Heart right ventricle (tissue), 16 donors: Measurements from ENCODE around the gene PACS2. TPM values are rescaled to one million over a fixed set of nuclear protein-coding genes. Genes with fewer than 3 reads are reported as not detected.
A peak's percentile ranks its signal among the peaks of the same experiment; 100 is the strongest.

Source experiments
- ATAC-seq, 8 donors: fragments of 200-7000 bp; cut with Tn5 transposase; one replicate each; pipeline ENCODE4 v1.9.1; 2020; ENCODE audit warnings: mild to moderate bottlenecking in 8 of 8, moderate library complexity in 8 of 8, moderate number of reproducible peaks in 1 of 8
- DNase-seq, 2 donors: peaks; one replicate each; pipeline ENCODE4 v3.0.0-alpha.2; 2020
- H3K27ac ChIP-seq, 10 donors: fragments of 200-600 bp; sonication (generic) in 2 of 10; one replicate each; pipeline versions ENCODE4 v1.5.0 to v1.8.0; 2020 to 2022; ENCODE audit warnings: mild to moderate bottlenecking in 3 of 10
- H3K27me3 ChIP-seq, 7 donors: fragments of 200-600 bp; one replicate each; pipeline ENCODE4 v1.8.0; 2021 to 2022; ENCODE audit warnings: mild to moderate bottlenecking in 2 of 7
- H3K36me3 ChIP-seq, 9 donors: fragments of 200-600 bp; sonication (generic) in 1 of 9; one replicate each; pipeline versions ENCODE4 v1.5.0 to v1.8.0; 2020 to 2022; ENCODE audit warnings: mild to moderate bottlenecking in 2 of 9
- H3K4me1 ChIP-seq, 9 donors: fragments of 200-600 bp; sonication (generic) in 1 of 9; one replicate each; pipeline versions ENCODE4 v1.5.0 to v1.8.0; 2020 to 2022; ENCODE audit warnings: mild to moderate bottlenecking in 4 of 9
- H3K4me3 ChIP-seq, 10 donors: fragments of 200-600 bp; sonication (generic) in 2 of 10; one replicate each; pipeline versions ENCODE4 v1.5.0 to v1.8.0; 2020 to 2022; ENCODE audit warnings: mild to moderate bottlenecking in 7 of 10, moderate library complexity in 2 of 10
- H3K9me3 ChIP-seq, 11 donors: fragments of 200-600 bp in 10 of 11; sonication (generic) in 2 of 11; one replicate each; pipeline versions ENCODE4 v1.5.0 to v1.8.0; 2013 to 2022; ENCODE audit warnings: mild to moderate bottlenecking in 2 of 11, control low read depth in 1 of 11, moderate library complexity in 1 of 11
- WGBS, 2 donors: extraction: QIAGEN DNeasy Blood & Tissue Kit; methylation state at CpG; one replicate each; pipeline ENCODE4 v1.1.7; 2013; ENCODE audit warnings: inconsistent platforms in 1 of 2; 5-methylcytosine and 5-hydroxymethylcytosine counted together
- intact Hi-C, 10 donors: fragments of 100-400 bp; cut with DNase I; formaldehyde crosslinking; loops; one replicate each; pipeline versions ENCODE4 v1.11.1 to v1.14.2; 2022
- polyA plus RNA-seq, 2 donors: library from polyadenylated mRNA; stranded (reverse); fragments of 200-250 nt; gene quantifications; one replicate each; pipeline ENCODE4 v1.2.3, GENCODE V29; 2013
- total RNA-seq, 10 donors: library from RNA; stranded (reverse); fragmentation: NEBNext Ultra II Directional in 3 of 10; extraction: Animal tissue kit (Norgen Biotek cat#: 25700) in 3 of 10; gene quantifications; one replicate each; pipeline versions ENCODE4 v1.2.1 to v1.2.4, GENCODE V29; 2021 to 2023
- TF ChIP-seq, protein P1 (sequence below), 9 donors: fragments of 200-600 bp; sonication (generic) in 2 of 9; IDR thresholded peaks; one replicate each; pipeline versions ENCODE4 v1.5.0 to v1.8.0; 2021 to 2022; ENCODE audit warnings: antibody characterized with exemption in 9 of 9, mild to moderate bottlenecking in 5 of 9, moderate library complexity in 1 of 9
- donor health status: Arrhythmogenic right ventricular cardiomyopathy.
- donor health status: ischemic (EF 13 %, LVEDD 7.1; RV severe dilation, severe dysfunction).
- donor health status: healthy with polysubstance abuse.
- donor health status: DM: no; HTN: yes; CAD: no.
- donor health status: DM: no; HTN: no; CAD: no.
- donor health status: ischemic (EF 25% LVEDD 6.9; RV normal size, moderate dysfunction).
- donor health status: ischemic (EF 25% LVEDD 5.7; RV mildly dilated, moderate dysfunction).
- donor health status: healthy.
- donor health status: DM: yes; HTN: yes; CAD: no.
- donor health status: Ischemic cardiomyopathy.
- donor health status: ischemic (EF 35%, LVEDD 5.7; RV mildly dilated, moderate dysfunction).
- donor health status: nonischemic (EF 11% LVEDD 7.7; RV severe dilation, severe dysfunction).
- donor health status: DM: yes; HTN: yes; CAD: no.
- donor health status: PGD.
- donor health status: ischemic (EF 29% LVEDD 5.4; RV normal size, mild dysfunction).
- donor health status: nonischemic (EF 23%, LVEDD 6.1; RV moderate dilation, normal function).

PACS2 gene
- total and polyA plus RNA-seq, 12 donors, result 41.8 to 123 (median 54.6) TPM

DNA sequence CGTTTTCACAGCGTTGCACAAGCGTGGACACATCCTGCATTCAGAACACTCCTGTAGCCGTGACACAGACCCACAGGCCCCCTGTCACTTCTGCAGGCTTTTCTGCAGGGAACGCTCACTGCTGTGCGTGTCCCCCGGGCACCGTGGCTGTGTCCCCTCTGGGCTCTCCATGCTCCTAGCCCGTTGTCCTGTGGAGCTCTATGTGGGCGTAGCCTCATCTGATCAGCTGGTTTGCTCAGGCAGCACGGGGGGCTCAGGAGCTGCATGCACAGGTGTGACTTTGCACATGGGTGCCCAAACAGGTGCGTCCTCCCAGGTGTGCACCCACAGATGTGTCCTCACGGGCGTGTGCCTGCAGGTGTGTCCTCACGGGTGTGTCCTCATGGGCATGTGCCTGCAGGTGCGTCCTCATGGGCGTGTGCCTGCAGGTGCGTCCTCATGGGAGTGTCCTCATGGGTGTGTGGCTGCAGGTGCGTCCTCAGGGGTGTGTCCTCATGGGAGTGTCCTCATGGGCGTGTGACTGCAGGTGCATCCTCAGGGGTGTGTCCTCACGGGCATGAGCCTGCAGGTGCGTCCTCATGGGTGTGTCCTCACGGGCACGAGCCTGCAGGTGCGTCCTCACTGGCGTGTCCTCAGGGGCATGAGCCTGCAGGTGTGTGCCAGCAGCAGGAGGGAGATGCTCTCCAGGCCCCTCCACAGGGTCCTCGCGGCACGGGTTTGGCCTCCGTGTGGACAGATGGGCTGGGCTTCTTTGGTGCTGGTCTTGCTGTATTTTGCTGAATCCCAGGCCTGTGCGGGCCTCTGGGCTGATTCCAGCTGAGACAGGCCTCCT, 122.6 kb downstream of the PACS2 start:
- intact Hi-C loops, result loop anchor here in 2 of 10 donors (5.0 to 10.0 kb wide), 2 partner anchors 62 to 310 kb away; no protein-coding TSS in a partner anchor
- DNase-seq (no peak), ATAC-seq (no peak)
- Histone ChIP-seq H3K27ac (no peak overlapping the region), H3K4me3 (no peak overlapping the region), H3K27me3 (no peaks in the 10 kb centered on the region), H3K4me1 (peaks cover 0 to 5% (median 0%) of the 10 kb centered on the region in 9 donors), H3K9me3 (peaks cover 0 to 9% (median 0%) of the 10 kb centered on the region in 11 donors), H3K36me3 (peaks cover 0 to 33% (median 0%) of the 10 kb centered on the region in 9 donors)
- TF ChIP-seq, protein P1, sequence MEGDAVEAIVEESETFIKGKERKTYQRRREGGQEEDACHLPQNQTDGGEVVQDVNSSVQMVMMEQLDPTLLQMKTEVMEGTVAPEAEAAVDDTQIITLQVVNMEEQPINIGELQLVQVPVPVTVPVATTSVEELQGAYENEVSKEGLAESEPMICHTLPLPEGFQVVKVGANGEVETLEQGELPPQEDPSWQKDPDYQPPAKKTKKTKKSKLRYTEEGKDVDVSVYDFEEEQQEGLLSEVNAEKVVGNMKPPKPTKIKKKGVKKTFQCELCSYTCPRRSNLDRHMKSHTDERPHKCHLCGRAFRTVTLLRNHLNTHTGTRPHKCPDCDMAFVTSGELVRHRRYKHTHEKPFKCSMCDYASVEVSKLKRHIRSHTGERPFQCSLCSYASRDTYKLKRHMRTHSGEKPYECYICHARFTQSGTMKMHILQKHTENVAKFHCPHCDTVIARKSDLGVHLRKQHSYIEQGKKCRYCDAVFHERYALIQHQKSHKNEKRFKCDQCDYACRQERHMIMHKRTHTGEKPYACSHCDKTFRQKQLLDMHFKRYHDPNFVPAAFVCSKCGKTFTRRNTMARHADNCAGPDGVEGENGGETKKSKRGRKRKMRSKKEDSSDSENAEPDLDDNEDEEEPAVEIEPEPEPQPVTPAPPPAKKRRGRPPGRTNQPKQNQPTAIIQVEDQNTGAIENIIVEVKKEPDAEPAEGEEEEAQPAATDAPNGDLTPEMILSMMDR (IDR thresholded peaks at IDR 0.05), result no peak
- WGBS, 2 donors, result 88 to 90% methylated on average over 31 of the region's 31 CpGs

DNA sequence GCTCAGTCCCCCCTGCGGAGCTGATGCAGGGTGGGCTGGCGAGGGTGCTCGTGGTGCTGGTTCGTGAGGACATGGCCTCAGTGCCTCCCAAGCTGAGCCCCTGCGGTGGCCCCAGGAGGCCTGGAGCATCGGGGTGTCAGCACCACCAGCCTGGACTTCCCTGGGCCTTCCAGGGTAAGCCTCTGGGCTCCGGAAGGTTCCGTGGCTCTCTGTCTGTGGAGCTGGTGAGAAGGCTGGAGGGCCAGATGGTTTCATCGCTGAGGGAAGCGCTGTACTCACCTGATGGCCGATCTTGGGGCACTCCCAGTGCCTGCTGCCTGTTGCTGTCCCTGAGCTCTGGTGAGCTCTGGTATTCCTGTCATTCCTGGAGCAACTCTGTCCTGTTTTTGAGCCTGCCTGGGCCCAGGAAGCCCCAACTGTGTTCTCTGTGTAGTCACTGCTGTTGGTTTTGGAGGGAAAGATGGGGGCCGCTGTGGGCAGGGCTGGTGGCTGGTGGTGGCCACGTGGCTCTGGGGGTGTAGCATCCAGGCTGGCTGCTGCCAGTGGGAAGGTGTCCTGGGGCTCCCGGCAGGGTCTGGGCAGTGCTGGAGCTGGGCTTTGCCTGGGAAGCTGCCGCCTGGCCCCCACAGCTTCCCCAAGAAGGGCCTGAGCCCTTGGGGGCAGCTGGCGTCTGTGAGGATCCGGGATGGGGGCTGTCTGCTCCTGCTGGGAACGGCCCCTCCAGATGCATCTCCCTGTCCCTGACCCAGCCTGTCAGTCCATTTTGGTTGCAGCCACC, 123.4 kb downstream of the PACS2 start:
- no peak for ATAC-seq
- H3K9me3 ChIP-seq, result peaks cover 0 to 9% (median 0%) of the 10 kb centered on the region in 11 donors
- H3K4me3 ChIP-seq, result no peak overlapping the region
- WGBS, 2 donors, result 93 to 95% methylated on average over 18 of the region's 18 CpGs
- intact Hi-C loops, result loop anchor here in 2 of 10 donors (5.0 to 10.0 kb wide), 2 partner anchors 63 to 311 kb away; no protein-coding TSS in a partner anchor
- no peak overlapping the region for H3K27ac ChIP-seq
- no peaks in the 10 kb centered on the region for H3K27me3 ChIP-seq
- peaks cover 0 to 41% (median 0%) of the 10 kb centered on the region in 9 donors for H3K36me3 ChIP-seq
- TF ChIP-seq, protein P1 (IDR thresholded peaks at IDR 0.05), result no peak
- no peak for DNase-seq
- peaks cover 0 to 5% (median 0%) of the 10 kb centered on the region in 9 donors for H3K4me1 ChIP-seq

- Histone ChIP-seq H3K4me1 (peaks cover 0 to 5% (median 0%) of the 10 kb centered on the region in 9 donors), H3K4me3 (no peak overlapping the region), H3K27ac (no peak overlapping the region), H3K27me3 (no peaks in the 10 kb centered on the region), H3K9me3 (peaks cover 0 to 9% (median 0%) of the 10 kb centered on the region in 11 donors), H3K36me3 (peaks cover 0 to 46% (median 0%) of the 10 kb centered on the region in 9 donors)
- TF ChIP-seq, protein P1 (IDR thresholded peaks at IDR 0.05), result no peak
- 90 to 91% methylated on average over 11 of the region's 11 CpGs for WGBS, 2 donors
- intact Hi-C loops, result loop anchor here in 2 of 10 donors (5.0 to 10.0 kb wide), 2 partner anchors 64 to 312 kb away; no protein-coding TSS in a partner anchor
- peak in 2 of 8 donors; percentile 11 to 14 for ATAC-seq
- no peak for DNase-seq
Observed at GRCh38 chr14:105439179-105439578, 124.6 kb downstream of the PACS2 start.
